ENCODE data around the gene REM2. TPM values are rescaled to one million over a fixed set of nuclear protein-coding genes. Genes with fewer than 3 reads are reported as not detected.

Gene REM2
- total and polyA plus RNA-seq, 2 of the 4 experiments (the other 2 are of a cell fraction): under 0.01 to 0.07 TPM

DNA sequence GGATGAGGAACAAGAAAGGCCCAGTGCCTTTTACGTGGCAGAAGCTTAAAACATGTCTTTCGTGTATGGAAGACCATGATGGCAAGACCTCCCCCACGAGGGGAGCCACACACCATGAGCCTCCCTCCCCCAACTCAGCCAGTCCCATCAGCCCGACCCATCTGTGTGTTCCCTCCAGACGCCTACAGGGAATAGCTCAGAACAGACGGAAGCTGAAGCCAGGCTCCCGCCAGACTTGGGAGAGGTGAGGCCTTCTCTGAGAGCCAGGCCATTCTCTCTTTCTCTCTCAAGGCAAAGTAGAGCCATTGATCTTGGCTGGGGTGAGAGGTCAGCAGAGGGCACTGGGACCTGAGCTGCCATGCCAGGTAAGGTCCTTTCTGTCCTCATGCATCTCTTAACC is 9.5 kb downstream of the REM2 start:
- H3K9me1 ChIP-seq (ENCODE audit: insufficient read depth, low read length): peaks cover 18% of the 10 kb centered on the region
- no peaks in the 10 kb centered on the region for H3K27me3 ChIP-seq (ENCODE audit: control insufficient read depth, insufficient read depth, low read length)
- H2BK120ac ChIP-seq (ENCODE audit: low read depth, low read length): no peak overlapping the region
- no peak overlapping the region for H3K23ac ChIP-seq (ENCODE audit: low read depth, low read length)
- 81% methylated on average over 3 of the region's 7 CpGs; no CpG with 5 or more reads in 1 of the 2 experiments for WGBS, 2 experiments (ENCODE audit: extremely low coverage in 2 of 2, insufficient read length in 1 of 2)
- TF ChIP-seq ELK1 (IDR thresholded peaks at IDR 0.05; ENCODE audit: borderline replicate concordance, low read depth, low read length) (no peak), CHD1 (IDR thresholded peaks at IDR 0.05; ENCODE audit: low read depth, low read length) (no peak), FOS (IDR thresholded peaks at IDR 0.05; ENCODE audit: low read depth, low read length) (no peak), CTCF (conservative IDR thresholded peaks at IDR 0.05; ENCODE audit: low read depth, low read length) (no peak), SMC3 (IDR thresholded peaks at IDR 0.05; ENCODE audit: low read depth, low read length) (no peak), RFX5 (IDR thresholded peaks at IDR 0.05; ENCODE audit: low read depth, low read length) (no peak), BHLHE40 (IDR thresholded peaks at IDR 0.05; ENCODE audit: low read depth, low read length) (no peak), MXI1 (IDR thresholded peaks at IDR 0.05; ENCODE audit: borderline replicate concordance, low read depth, low read length) (no peak)
- H3K18ac ChIP-seq (ENCODE audit: low read depth, low read length): no peak overlapping the region
- ChIA-PET CTCF (interaction anchor here (0.5 kb wide), 1 partner anchor 47 kb away, joined by 3 read pairs; no protein-coding TSS in a partner anchor), POLR2A (ENCODE audit: unreplicated experiment) (no interaction called here)
- in situ Hi-C loops (cut with MboI; ENCODE audit: low sequenced_read_pairs): no loop called here
- H3K36me3 ChIP-seq (ENCODE audit: control insufficient read depth, insufficient read depth, low read length): no peaks in the 10 kb centered on the region
- DNase-seq (no peak), ATAC-seq (ENCODE audit: low read depth) (no peak)
- no peaks in the 10 kb centered on the region for H3K9me3 ChIP-seq (ENCODE audit: control insufficient read depth, insufficient read depth, low read length)
- H3K4me1 ChIP-seq (ENCODE audit: control insufficient read depth, insufficient read depth, low read length): peaks cover 6% of the 10 kb centered on the region
- 0 out of 2 replicates have a peak overlapping the region, but pooled peaks have one; percentile 1 for H2AK5ac ChIP-seq (ENCODE audit: low read depth, low read length)
- no peak overlapping the region for H2AK9ac ChIP-seq (replicated peaks; ENCODE audit: low read depth, low read length, poor library complexity)
- H4K5ac ChIP-seq (ENCODE audit: low read depth, low read length): no peak overlapping the region
- H3K27ac ChIP-seq (ENCODE audit: insufficient read depth, low read length): no peak overlapping the region
- intact Hi-C loops (cut with micrococcal nuclease): loop anchor here (10.0 kb wide), 1 partner anchor 508 kb away; no protein-coding TSS in a partner anchor
- no peak overlapping the region for H3K56ac ChIP-seq (ENCODE audit: extremely low read depth, insufficient read depth, low read length)
- H2AFZ ChIP-seq (replicated peaks; ENCODE audit: low read length, poor library complexity): no peak overlapping the region
- H2BK20ac ChIP-seq (ENCODE audit: low read depth, low read length): no peak overlapping the region
- H3K4me3 ChIP-seq (ENCODE audit: insufficient read depth, low read depth, low read length): no peak overlapping the region
- no peak overlapping the region for H2BK5ac ChIP-seq (ENCODE audit: low read depth, low read length, poor library complexity, severe bottlenecking)
- no TSS peak for BruUV-seq (replicated peaks)
- H3K79me1 ChIP-seq (ENCODE audit: low read depth in 1 of 2, low read length in 2 of 2): peaks cover 7 to 23% of the 10 kb centered on the region in 2 experiments
- H4K20me1 ChIP-seq (ENCODE audit: insufficient read depth, low read length): no peaks in the 10 kb centered on the region
- no peak overlapping the region for H4K8ac ChIP-seq (ENCODE audit: low read depth in 2 of 2, low read length in 2 of 2)
- H3K4me2 ChIP-seq (ENCODE audit: low read depth, low read length): no peak overlapping the region
- no peak overlapping the region for H3K9ac ChIP-seq (ENCODE audit: low read depth, low read length)
- H2BK15ac ChIP-seq (ENCODE audit: low read depth, low read length): no peak overlapping the region
- H3K4ac ChIP-seq (ENCODE audit: low read depth, low read length): no peak overlapping the region
- no peak overlapping the region for H3K14ac ChIP-seq (replicated peaks; ENCODE audit: low read depth, low read length)
- no peak overlapping the region for H4K91ac ChIP-seq (ENCODE audit: insufficient read depth, low read depth, low read length)
- dilution Hi-C loops (cut with HindIII; ENCODE audit: low sequenced_read_pairs, unreplicated experiment): no loop called here
